ENCODE measurements around the gene GBP5.
A peak's percentile ranks its signal among the peaks of the same experiment; 100 is the strongest.
"Not testable (repeated sequence)": the region's sequence is repeated elsewhere in the genome, so short reads cannot be mapped to it uniquely, and the experiment has no call there.

GBP5 gene, protein sequence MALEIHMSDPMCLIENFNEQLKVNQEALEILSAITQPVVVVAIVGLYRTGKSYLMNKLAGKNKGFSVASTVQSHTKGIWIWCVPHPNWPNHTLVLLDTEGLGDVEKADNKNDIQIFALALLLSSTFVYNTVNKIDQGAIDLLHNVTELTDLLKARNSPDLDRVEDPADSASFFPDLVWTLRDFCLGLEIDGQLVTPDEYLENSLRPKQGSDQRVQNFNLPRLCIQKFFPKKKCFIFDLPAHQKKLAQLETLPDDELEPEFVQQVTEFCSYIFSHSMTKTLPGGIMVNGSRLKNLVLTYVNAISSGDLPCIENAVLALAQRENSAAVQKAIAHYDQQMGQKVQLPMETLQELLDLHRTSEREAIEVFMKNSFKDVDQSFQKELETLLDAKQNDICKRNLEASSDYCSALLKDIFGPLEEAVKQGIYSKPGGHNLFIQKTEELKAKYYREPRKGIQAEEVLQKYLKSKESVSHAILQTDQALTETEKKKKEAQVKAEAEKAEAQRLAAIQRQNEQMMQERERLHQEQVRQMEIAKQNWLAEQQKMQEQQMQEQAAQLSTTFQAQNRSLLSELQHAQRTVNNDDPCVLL

GRCh38 chr1:89272269-89273041 is at the start of gene GBP5:
Gene GBP5, minus strand, starts transcription at chr1:89272860. Its CDS starts 3,305 bp downstream, at chr1:89269555.
- not testable (repeated sequence) for DNase-seq (ENCODE audit: low read depth)

GRCh38 chr1:89322402-89322801 is 49.7 kb upstream of the GBP5 start:
- DNase-seq (ENCODE audit: low read depth), result no peak

DNA sequence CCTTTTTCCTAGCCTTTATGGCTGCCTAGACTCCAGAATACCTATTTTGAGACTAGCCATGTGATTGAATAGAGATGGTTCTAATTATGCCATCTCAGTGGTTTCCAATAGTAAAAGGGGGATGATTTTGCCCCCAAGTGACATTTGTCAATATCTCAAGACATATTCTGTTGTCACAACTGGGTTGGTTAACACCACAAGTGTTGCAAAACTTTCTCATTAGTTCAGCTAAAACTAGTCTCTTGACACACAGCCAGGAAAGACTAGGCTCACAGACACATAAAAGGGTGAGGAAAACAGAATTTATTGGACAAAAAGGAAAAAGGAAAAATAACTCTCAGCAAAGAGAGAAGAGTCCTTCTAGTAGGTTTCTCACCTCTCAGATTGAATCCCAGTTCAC is 39.9 kb upstream of the GBP5 start:
- no peak for DNase-seq (ENCODE audit: low read depth)

DNA sequence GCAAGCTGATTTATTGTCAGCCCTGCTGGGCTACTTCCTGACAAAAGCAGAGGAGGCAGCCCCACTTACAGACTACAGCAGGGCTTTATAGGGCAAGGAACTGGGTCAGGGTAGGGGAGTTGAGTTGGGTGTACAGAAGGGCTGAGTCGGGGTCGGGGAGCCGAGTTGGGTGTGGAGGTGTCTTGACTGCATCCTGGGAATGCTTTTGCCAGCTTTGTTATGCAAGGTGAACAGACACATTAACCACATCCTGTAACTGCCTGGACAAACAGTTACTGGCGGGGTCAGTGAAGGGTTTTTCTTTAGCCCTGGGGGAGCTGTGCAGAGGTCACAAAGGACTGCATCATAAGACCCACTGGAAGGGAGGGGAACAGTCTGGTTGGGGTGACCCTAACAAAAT is 39.1 kb upstream of the GBP5 start:
- no peak for DNase-seq (ENCODE audit: low read depth)

DNA sequence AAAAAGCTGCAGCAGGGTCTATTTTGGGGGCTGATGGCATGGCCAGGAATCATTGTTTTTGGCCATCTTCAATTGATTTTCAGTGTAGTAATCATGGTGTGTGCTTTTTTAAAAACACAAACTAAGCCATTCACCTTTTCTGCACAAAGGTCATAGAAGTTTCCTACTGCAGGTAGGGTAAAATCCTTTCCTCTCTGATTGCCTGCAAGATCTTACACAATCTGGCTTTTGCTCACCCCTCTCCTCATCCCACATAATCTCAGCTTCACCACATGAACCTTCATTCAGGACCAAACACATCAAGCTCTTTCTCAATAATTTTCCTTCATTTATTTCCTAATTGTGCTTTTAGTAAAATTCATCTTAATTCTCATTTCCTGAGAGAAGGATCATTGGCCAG is 38.3 kb upstream of the GBP5 start:
- no peak for DNase-seq (ENCODE audit: low read depth)

DNA sequence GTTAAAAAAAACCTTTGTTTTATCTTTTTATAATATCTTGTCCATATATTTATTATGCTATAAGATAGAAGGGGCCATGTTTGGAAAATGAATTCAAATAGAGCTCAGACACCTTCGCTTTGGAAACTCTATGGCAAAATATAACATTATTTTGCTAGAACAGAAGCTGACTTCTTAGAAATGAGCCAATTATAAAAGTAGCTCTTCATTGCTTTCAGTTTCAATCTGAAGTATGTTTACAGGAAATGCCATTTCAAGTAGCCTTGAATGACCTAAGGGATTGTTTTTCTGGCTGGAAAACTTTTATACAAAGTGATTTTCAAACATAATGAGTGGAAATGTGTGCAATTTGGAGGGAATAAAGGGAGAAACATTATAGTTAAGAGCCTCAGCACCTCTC is 37.8 kb upstream of the GBP5 start:
- DNase-seq (ENCODE audit: low read depth), result peak; percentile 14

- no peak for DNase-seq (ENCODE audit: low read depth)
These were observed 37.2 kb upstream of the GBP5 start for GRCh38 chr1:89309828-89310227.

DNA sequence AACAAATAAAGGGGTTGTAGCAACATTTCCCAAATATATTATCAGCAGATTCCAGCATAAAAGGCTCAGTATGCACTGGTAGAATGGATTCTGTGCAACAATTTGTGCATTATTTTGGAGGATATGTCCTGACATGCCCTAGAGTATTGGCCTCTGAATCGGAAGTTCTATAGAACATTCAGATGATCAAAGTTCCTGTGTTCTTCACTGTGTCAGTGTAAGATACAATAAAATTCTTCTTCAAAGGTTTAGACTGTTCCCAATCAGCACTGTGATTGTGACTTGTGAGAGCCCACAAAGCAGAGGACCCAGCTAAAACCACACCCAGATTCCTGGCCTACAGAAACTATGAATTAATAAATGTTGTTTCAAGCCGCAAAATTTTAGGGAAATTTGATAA is 33.6 kb upstream of the GBP5 start:
- no peak for DNase-seq (ENCODE audit: low read depth)

DNA sequence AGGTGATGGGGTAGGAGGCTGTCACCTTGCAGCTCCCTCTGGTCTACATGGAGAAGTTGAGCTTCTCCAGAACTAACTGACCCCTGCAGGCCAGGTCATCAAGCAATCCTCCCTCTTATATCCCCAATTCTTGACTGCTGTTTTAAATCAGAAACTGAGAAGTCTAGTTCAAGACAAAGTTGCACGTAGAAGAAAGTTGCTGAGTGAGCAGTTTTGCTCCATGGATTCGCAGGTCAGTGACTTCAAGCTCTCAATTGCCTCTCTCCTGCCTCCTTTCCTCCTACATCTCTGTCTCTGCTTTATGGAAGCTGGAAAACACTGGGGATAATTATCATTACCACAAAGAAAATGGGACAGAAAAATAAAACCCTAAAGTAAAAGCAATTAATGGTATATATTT is 32.8 kb upstream of the GBP5 start:
- DNase-seq (ENCODE audit: low read depth), result no peak

GRCh38 chr1:89304572-89305230 is 32.0 kb upstream of the GBP5 start:
- no peak for DNase-seq (ENCODE audit: low read depth)

- DNase-seq (ENCODE audit: low read depth), result no peak
These were observed 30.2 kb upstream of the GBP5 start for GRCh38 chr1:89302697-89303332.

- DNase-seq (ENCODE audit: low read depth), result peak; percentile 3
These were observed 27.2 kb upstream of the GBP5 start for GRCh38 chr1:89299739-89300463.

- DNase-seq (ENCODE audit: low read depth), result no peak
These were observed 25.8 kb upstream of the GBP5 start for GRCh38 chr1:89298461-89298860.

GRCh38 chr1:89295187-89295586 is 22.5 kb upstream of the GBP5 start:
- DNase-seq (ENCODE audit: low read depth), result no peak

DNA sequence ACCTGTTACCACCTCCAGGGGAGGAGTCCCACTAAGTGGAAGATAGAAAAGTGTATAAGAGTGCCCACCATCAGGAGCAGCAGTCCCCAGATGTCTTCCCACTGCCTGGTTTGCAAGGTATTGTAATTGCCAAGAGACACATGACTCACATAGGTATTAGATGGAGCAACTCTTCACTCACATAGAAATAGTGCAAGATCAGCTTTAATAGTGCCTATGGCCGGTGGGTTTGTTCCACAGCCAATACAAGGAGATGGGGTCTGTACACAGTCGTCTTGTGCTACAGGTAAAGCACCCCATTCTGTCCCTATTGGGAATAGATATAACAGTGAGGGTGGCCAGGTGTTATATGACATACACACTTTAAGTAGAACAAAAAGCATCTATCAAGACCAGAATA is 18.6 kb upstream of the GBP5 start:
- DNase-seq (ENCODE audit: low read depth), result no peak

- DNase-seq (ENCODE audit: low read depth), result no peak
These were observed 15.3 kb upstream of the GBP5 start for GRCh38 chr1:89288051-89288340.

GRCh38 chr1:89287181-89288050 is 14.8 kb upstream of the GBP5 start:
- DNase-seq (ENCODE audit: low read depth), result no peak

- no peak for DNase-seq (ENCODE audit: low read depth)
These were observed 14.0 kb upstream of the GBP5 start for GRCh38 chr1:89286549-89287180.

- no peak for DNase-seq (ENCODE audit: low read depth)
These were observed 13.2 kb upstream of the GBP5 start for GRCh38 chr1:89285745-89286380.
